Neural progenitor cell (in vitro differentiated cells): Measurements from ENCODE around the gene PPARGC1A.

Experiments used
- CTCF ChIP-seq: fragments of 200-600 bp; sonication (generic); IDR thresholded peaks from 2 replicates; pipeline ENCODE4 v1.5.1; 2017; ENCODE audit warnings: antibody characterized with exemption, mild to moderate bottlenecking
- EZH2 ChIP-seq: fragments of 200-600 bp; sonication (generic); IDR thresholded peaks from 2 replicates; pipeline ENCODE4 v1.6.1; 2017; ENCODE audit warnings: antibody characterized with exemption, mild to moderate bottlenecking, moderate library complexity

- no peak for TF ChIP-seq CTCF
- no peak for TF ChIP-seq EZH2
Observed at GRCh38 chr4:23900636-23901035, 10.8 kb upstream of the PPARGC1A start.
